ENCODE data around the gene SLC7A6OS.
A peak's percentile ranks its signal among the peaks of the same experiment; 100 is the strongest.

SLC7A6OS gene

DNA sequence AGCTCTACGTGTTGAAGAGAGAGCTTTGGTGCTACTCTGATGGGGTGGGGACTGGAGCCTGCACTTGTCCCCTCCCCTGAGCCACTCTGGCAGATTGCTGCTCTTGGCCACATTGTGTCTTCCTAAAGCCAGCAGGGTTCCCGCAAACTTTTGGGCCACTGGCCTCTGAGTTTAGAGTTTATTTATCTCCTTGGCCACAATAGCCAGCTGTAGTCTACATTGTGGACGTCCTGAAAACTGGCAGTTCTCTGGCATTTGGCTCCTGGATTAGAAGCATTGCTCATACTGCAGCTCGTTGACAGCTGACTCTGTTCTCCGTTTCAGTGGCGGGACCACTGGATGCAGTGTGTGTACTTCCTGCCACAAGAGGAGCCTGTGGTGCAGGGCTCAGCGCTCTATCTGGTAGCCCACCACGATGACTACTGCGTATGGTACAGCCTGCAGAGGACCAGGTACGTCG is 34.6 kb upstream of the SLC7A6OS start:
- no peak for DNase-seq (ENCODE audit: low read depth in 2 of 3, low spot score in 1 of 3)

DNA sequence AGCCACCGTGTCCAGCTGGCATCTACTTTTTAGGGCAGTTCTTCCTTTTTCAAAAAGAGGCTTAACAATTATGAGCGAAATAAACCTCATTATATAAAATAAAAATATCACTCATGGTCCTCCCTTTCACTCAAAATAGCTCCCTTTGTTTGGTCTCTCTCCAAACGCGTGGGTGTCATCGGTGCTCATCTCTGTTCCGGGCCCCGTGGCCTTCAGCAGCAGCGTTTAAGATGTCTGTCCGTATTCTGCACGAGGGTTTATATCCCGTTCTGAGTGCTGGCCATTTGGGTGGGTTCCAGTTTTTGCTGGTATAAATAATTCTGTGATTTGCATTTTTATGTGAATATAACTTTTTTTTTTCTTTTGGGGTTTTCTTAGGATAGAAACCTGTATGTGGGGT is 33.5 kb upstream of the SLC7A6OS start:
- DNase-seq (ENCODE audit: low read depth in 2 of 3, low spot score in 1 of 3) = no peak

DNA sequence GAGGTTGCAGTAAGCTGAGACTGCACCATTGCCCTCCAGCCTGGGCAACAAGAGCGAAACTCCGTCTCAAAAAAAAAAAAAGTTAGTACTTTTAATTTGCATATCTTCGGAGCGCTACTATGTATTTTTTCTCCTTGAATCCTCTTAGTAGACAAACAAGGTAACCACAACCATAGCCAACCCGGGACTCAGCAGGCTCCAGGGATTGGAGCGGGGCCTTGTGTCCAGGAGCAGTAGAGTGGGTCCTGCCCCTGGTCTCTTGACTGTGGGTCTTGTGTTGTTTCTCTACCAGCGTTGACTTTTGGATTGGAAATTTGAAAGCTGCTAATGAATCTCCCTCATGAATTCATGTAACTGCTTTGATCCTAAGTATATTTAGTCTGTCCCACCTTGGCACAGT is 32.4 kb upstream of the SLC7A6OS start:
- no peak for DNase-seq (ENCODE audit: low read depth in 2 of 3, low spot score in 1 of 3)

DNA sequence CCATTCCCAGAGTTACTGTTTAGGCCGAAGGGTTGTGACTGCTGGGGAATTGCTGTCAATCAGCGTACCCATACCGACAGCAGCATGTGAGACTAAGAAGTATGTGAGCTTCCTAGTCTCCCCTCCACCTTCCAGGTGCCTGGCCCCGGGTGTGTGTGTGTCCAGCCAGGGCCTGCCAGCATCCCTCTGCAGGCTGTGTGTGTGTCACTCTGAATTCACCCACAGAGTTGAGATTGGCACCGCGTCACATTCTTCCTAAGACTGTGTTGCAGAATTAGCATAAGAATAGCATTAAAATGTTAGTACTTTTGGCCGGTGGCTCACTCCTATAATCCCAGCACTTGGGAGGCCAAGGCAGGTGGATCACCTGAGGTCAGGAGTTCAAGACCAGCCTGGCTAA is 31.9 kb upstream of the SLC7A6OS start:
- DNase-seq (ENCODE audit: low read depth in 2 of 3, low spot score in 1 of 3) = no peak

DNA sequence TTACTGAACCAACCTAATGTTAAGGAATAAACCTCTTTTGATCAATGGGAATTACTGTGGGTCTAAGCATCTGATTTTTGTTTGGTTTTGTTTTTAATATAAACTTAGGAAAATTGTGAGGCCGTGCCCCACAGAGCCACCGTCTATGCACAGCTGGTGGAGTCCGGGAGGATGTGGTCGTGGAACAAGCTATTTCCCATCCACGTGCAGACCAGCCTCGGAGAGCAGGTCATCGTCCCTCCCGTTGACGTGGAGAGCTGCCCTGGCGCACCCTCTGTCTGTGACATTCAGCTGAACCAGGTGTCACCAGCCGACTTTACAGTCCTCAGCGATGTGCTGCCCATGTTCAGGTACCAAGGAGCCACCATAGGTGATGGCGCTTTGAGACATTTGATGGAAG is 28.5 kb upstream of the SLC7A6OS start:
- no peak for DNase-seq (ENCODE audit: low read depth in 2 of 3, low spot score in 1 of 3)

DNA sequence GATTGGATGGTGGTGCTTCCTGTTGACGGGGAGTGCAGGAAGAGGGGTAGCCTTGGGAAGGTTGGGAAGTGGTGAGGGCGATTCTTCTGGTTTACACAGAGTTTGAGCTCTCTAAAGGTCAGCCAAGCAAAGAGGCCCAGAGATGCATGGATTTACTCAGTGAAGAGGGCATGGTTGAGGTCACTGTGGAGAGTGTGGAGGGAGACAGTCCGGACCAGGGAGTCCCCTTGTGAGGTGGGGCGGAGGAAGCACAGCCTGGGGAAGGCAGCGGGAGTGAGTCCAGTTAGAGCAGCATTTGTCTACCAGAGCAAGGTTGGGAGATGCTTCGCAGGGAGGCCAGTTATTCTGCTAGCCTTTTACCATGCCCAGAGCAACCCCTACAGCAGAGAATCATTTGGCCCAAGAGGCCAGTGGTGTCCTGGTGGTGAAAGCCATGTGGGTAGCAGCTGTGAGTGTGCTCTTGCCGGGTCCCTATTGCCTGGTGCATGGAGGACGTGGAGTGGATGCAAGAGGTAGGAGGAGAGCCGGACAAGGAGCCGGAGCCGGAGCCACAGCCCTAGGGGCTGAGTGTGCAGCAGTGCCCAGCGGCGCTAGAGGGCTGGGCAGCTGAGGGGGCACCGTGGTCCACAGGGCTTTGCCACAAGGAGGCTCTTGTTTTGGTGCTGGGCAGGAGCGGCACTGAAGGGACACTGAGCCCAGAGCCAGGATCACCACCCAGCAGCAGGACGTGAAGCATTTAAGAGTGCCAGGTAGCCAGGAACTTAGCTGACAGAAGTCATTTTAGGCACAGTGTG is 27.8 kb upstream of the SLC7A6OS start:
- DNase-seq (ENCODE audit: low read depth in 2 of 3, low spot score in 1 of 3) = no peak

DNA sequence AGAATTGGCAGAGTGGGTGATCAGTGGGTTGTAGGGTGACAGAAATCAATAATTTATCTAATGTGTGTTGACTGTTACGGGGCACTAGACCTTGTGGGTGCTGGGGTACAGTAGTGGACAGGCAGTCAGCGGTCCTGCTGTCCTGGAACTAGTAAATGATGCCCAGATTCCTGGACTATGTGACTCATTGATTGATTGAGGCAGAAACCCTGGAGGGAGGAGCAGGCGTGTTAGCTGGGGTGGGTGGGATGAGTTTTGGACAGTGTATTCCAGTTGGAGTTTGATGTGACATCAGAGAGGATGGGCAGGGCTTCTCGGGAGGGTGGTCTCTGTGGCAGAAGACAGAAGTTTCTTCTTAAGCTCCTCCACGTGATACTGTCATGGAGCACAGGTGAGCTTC is 24.4 kb upstream of the SLC7A6OS start:
- DNase-seq (ENCODE audit: low read depth in 2 of 3, low spot score in 1 of 3) = no peak

DNA sequence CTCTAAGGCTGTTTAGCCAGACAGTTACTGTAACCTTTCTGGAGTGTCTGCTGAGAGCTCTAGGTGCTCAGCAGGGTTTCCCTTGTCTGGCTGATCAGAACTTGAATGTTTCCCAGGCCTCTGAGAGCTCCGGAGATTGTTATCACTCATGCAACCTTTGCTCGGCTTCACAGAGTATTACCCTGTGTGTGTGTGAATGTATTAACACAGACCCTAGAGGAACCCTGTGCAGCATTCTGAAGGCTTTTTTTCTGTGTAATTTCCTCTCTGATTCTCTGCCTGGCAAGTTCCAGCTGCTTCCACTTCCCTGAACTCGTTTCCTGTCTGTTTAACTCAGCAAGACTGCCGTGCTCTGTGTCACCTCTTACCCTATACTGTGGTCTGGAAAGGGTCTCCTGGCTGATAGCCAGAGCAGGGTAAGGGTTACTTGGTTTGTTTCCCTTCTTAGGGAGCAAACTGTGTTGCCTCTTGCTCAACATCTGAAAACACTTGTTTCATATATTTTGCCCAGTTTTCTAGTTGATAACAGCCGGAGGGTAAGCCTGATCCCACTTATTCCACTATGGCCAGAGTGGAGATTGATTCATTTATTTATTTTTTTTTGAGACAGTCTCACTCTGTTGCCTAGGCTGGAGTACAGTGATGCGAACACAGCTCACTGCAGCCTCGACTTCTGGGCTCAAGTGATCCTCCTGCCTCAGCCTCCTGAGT is 21.8 kb upstream of the SLC7A6OS start:
- DNase-seq (ENCODE audit: low read depth in 2 of 3, low spot score in 1 of 3) = no peak

DNA sequence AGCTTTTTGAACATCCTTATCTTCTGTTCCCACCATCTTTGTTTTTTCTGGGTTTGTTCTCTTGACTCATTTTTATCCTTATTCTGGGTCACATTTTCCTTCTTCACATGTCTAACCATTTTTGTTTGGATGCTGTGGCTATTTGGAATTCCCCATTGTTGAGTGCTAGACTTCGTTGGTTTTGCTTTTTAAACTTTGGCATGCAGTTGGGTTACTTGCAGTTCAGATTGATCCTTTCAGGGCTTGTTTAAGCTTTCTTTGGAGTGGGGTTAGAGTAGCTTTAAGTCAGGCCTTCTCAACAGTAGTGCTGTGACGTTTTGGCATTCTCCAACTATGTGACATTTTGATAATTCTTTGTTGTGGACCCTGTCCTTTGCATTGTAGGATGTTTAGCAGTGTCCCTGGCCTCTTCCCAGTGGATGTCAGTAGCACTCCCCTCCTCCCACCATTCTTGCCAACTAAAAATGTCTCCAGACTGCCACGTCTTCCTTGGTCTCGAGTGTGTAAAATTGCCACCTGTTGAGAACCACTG is 21.2 kb upstream of the SLC7A6OS start:
- DNase-seq (ENCODE audit: low read depth in 2 of 3, low spot score in 1 of 3) = no peak

DNA sequence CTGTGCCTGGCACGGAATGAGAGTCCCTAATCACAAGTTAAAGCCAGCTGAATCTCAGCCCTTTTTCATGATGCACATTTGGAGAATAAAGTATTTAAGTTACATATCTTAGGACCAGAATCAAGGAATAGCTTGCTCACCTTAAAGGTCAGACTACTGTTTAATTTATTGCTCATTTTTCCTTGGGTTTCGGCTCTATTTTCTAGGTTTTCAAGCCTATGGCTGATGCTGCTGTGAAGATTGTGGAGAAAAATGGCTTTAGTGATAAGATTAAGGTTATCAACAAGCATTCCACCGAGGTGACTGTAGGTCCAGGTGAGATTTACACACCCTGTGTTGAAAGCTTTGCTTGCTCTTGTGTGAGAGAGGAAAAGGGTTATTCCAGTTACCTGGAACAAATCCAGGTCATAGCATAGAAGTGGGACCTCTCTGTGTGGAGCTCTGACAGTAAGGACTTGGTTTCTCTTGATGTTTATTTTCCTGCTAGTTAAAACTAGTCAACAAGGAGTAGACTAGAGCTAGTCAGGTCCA is 18.2 kb upstream of the SLC7A6OS start:
- DNase-seq (ENCODE audit: low read depth in 2 of 3, low spot score in 1 of 3) = no peak

DNA sequence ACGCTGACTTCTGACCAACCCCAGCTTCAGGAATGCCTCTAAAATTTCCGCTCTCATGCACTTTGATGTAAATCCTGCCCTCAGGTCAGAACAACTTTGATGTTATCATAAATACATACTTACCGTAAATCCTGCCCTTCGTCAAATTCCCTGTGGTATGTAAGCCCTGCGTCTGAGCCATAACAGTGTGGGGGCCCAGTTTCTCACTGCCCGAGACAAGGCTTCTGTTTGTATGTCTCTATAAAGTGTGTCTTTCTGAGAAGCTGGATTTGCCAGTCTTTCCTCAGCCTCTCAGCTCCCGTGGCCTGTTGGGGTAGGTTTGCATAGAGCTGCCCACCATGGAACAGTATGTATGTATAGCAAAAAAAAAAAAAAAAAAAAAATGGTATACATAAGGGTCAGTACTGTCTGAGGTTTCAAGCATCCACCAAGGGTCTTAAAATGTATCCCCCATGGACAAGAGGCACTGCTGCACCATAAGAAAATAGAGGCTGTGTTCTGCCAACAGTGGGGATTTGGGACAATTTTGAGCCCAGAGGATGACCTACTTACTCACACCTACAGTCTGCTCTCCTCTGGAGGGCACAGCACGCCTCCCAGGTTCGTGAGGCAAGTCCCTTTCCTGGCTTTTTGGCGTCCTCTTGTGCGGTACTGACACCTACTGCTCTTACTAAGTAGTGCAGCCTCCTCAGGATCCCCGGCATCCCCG is 17.6 kb upstream of the SLC7A6OS start:
- DNase-seq (ENCODE audit: low read depth in 2 of 3, low spot score in 1 of 3) = peak; percentile 58 to 87 (median 62)

DNA sequence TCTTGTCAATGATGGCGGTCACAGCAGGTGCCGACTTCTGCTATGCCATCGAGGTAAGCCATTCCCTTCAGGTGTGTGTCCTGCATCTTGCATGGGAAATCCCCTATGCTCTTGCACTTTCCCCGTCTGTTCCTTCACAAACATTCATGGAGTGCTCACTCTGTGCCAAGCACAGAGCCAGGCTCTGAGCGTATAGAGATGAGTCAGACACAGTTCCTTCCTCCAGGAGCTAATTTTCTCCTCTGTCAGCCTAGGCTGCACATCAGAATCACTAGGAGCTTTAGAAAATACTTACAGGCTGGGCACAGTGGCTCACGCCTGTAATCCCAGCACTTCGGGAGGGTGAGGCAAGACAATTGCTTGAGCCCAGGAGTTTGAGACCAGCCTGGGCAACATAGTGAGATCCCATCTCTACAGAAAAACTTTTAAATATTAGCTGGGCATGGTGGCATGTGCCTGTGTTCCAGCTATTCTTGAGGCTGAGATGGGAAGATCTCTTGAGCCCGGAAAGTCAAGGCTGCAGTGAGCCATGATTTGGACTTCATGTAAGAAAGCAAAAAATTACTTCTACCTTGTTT is 14.1 kb upstream of the SLC7A6OS start:
- no peak for DNase-seq (ENCODE audit: low read depth in 2 of 3, low spot score in 1 of 3)

DNA sequence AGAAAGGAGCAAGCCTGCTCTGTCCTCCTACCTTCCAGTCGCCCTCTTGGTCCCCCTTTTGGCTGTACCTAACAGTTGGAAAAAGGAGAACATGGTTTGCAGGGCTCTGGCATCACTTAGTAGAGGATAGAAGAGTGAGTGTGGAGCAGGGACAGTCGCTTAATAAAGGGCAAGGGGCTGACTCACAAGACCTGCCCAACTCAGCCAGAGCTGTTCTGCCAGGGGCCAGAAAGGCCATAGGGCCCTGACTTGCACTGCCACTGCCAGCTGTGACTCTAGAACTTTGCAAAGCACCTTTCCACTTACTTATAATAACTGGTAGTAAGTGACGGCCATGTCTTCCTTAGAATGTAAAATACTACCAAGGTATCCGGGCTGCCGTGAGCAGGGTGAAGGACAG is 13.6 kb upstream of the SLC7A6OS start:
- no peak for DNase-seq (ENCODE audit: low read depth in 2 of 3, low spot score in 1 of 3)

DNA sequence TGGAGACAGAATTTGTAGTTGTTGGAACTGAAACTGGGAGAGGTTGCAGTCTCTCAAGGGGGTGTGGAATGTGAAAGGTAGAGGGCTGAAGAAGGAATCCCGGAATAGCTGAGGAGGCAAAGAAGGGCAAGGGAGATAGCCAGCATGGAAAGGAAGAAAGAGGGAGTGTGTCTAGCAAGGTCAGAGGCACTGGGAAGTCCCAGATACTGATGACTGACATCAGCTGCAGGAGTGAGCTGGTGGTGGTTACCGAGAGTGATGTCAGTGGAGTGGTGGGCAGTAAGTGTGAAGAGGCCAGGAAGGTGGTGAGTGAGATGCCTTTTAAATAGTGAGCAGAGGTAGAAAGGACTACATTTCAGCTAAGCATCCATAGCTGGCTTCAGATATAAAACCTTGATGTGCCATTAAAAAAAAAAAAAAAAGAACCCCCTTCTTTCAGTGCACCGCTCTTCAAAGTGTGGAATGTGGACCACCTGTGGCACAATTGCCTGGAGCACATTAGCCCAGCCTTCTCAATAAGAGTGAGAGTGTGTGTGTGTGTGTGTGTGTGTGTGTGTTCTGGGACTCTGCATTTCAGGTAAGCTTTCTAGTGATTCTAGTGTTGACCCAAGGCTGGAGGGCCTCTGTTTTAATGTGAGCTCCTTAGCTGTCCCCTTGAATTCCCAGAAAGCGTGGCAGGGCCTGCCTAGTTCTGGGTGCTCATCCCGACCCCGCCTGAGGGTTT is 8.6 kb upstream of the SLC7A6OS start:
- peak; percentile 26 to 42 (median 32) for DNase-seq (ENCODE audit: low read depth in 2 of 3, low spot score in 1 of 3)

DNA sequence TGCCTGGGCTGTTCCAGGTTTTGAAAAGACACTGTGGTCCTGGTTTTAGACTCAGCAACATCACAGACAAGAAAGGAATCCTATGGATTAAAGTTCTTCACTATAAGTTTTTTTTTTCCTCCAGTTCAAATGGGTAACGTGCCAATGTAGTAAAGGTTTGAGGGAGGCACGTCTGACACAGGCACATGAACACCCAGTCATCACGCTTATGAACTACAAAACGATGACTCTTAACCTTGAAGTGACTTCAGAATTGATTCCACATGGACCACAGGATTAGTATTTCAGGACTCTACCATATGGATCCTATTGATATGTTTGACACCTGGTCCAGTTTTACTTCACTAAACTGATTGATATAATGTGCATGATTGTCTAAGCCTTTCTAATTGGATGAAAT is 2.4 kb upstream of the SLC7A6OS start:
- no peak for DNase-seq (ENCODE audit: low read depth in 2 of 3, low spot score in 1 of 3)

DNA sequence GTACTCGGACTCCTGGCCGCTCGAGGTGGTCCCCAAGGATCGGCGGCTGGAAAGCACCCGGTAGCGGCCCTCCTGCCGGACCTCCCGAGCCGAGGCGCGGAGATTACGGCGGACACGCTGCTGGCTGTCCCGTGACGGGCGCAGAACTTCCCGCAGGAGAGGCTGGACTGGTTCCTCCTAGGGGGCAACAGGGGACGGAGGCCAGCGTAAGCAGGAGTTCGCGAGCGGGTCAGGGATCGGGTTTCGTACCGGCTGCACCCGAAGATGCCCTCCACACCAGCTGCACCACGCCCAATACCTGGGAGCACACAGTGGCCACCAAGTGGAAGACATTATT is 341 bp downstream of the SLC7A6OS start:
- DNase-seq (ENCODE audit: low read depth in 2 of 3, low spot score in 1 of 3) = no peak

DNA sequence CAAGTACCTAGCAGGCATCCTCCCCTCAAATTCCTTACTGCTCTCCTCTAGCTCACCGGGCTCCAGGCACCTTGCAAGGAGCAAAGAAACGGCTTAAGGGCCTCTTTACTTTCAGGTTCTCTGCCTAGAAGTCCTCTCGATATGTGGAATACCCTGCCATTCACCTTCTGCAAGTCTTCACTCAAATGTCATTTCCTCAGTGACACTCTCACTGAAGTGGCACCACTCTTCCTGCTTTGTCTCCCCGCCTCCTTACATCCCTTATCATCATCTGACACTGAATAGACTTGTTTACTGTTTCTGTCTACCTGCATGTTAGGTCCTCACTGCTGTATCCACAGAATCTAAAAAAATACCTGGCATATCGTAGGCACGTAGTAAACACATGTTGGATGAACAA is 947 bp downstream of the SLC7A6OS start:
- DNase-seq (ENCODE audit: low read depth in 2 of 3, low spot score in 1 of 3) = no peak

DNA sequence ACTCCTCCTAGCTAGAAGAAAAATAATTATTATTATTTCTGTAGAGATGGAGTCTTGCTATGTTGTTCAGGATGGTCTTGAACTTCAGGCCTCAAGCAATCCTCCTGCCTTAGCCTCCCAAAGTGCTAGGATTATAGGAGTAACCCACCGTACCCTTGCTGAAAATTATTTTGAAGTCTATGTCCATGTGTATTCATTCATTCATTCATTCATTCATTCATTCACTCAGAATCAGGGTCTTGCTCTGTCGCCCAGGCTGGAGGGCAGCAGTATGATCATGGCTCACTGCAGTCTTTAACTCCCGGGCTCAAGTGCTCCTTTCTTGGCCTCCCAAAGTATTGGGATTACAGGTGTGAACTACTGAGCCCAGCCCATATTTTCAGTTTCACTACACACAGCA is 4.1 kb downstream of the SLC7A6OS start:
- no peak for DNase-seq (ENCODE audit: low read depth in 2 of 3, low spot score in 1 of 3)

DNA sequence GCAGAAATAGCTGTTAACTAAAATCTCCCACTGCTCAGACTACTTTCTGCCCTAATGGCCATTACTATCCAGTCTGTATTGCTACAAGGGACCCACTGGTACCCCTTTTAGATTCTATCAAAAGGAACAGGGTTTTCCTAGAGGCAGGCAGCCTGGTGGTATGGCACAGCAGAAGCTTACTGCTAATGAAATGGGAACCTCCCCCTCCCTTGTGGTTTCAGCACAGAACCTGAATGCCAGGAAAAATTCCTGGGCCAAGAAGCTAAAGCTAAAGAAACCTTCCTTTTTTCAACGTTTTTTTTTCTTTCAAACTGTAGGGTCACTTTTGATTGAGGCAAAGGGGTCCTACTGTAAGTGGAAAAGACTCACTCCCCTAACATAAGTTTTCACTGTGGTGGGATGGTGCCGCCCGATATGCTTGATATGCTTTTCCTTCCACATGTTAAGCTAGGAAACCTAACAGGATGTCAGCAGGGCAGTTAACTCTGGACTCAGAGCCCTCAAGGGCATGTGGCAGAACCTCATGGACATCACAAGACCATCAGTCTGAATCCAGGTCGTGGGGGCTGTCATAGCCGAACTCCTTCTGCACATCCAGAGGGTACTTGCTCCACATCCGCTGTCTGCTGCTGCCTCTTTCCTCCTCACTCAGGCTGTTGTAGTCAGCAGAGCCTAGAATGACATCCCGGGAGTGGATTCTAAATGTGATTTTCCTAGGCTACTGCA is 9.8 kb downstream of the SLC7A6OS start:
- DNase-seq (ENCODE audit: low read depth in 2 of 3, low spot score in 1 of 3) = no peak
